OCI-LY3 (cell line): ENCODE data around the gene TBC1D5.
"Not testable (repeated sequence)": the region's sequence is repeated elsewhere in the genome, so short reads cannot be mapped to it uniquely, and the experiment has no call there.

Experiments
- H2AFZ ChIP-seq: fragments of 200-600, 300-600 bp; shearing (Covaris generic); 2 replicates; pipeline ENCODE4 v1.6.0; 2014; ENCODE audit warnings: antibody characterized with exemption, low read depth, low read length
- H3K27ac ChIP-seq: fragments of 200-600, 300-600 bp; sonication (generic); 2 replicates; pipeline ENCODE4 v1.5.1; 2014; ENCODE audit warnings: mild to moderate bottlenecking, low read length, moderate library complexity, mixed read lengths
- H3K27me3 ChIP-seq: fragments of 200-600, 300-600 bp; sonication (generic); 2 replicates; pipeline ENCODE4 v1.6.1; 2014; ENCODE audit warnings: low read depth, low read length, mixed read lengths
- H3K36me3 ChIP-seq: fragments of 200-600, 300-600 bp; sonication (generic); replicated peaks from 2 replicates; pipeline ENCODE3; 2014; ENCODE audit warnings: low read depth, low read length, mixed read lengths
- H3K4me1 ChIP-seq: fragments of 300-600, 200-600 bp; sonication (generic); 2 replicates; pipeline ENCODE4 v1.6.1; 2014; ENCODE audit warnings: low read length, mixed read lengths
- H3K4me2 ChIP-seq: fragments of 200-600, 300-600 bp; sonication (generic); 2 replicates; pipeline ENCODE4 v1.6.1; 2014; ENCODE audit warnings: low read length, mixed read lengths
- H3K4me3 ChIP-seq: fragments of 300-600, 200-600 bp; sonication (generic); 2 replicates; pipeline ENCODE4 v1.5.1; 2014; ENCODE audit warnings: antibody characterized with exemption, mild to moderate bottlenecking, low read length, moderate library complexity
- H3K79me2 ChIP-seq: fragments of 300-600, 200-600 bp; shearing (Covaris generic); 2 replicates; pipeline ENCODE4 v1.6.1; 2014; ENCODE audit warnings: mild to moderate bottlenecking, low read length, mixed read lengths
- H3K9ac ChIP-seq: fragments of 300-600, 200-600 bp; shearing (Covaris generic); 2 replicates; pipeline ENCODE4 v1.6.0; 2014; ENCODE audit warnings: mild to moderate bottlenecking, low read length, moderate library complexity
- H3K9me3 ChIP-seq: fragments of 200-600, 300-600 bp; shearing (Covaris generic); 2 replicates; pipeline ENCODE4 v1.6.1; 2014; ENCODE audit warnings: low read length, mixed read lengths; ENCODE audit not compliant: insufficient read depth
- H4K20me1 ChIP-seq: fragments of 200-600, 300-600 bp; sonication (generic); 2 replicates; pipeline ENCODE4 v1.6.1; 2016; ENCODE audit warnings: low read length, mixed read lengths; ENCODE audit not compliant: insufficient read depth
- CTCF ChIP-seq: fragments of 200-600, 300-600 bp; sonication (generic); IDR thresholded peaks from 2 replicates; pipeline ENCODE4 v1.5.1; 2014; ENCODE audit warnings: antibody characterized with exemption, low read length, low read depth
- EZH2phosphoT487 ChIP-seq: fragments of 200-600 bp; shearing (Covaris generic); IDR thresholded peaks from 2 replicates; pipeline ENCODE4 v1.6.1; 2018; ENCODE audit warnings: antibody characterized with exemption, mixed run types, low read depth

TBC1D5 gene

GRCh38 chr3:17730318-17730967 lies 12.0 kb downstream of the TBC1D5 start:
- TF ChIP-seq EZH2phosphoT487, result no peak
- no peak for TF ChIP-seq CTCF
- Histone ChIP-seq H4K20me1 (peaks cover 20% of the 10 kb centered on the region; the same call in 1 of the 2 replicates), H3K4me2 (no peak overlapping the region), H3K27me3 (no peaks in the 10 kb centered on the region), H3K9me3 (no peaks in the 10 kb centered on the region), H3K79me2 (peaks cover 17% of the 10 kb centered on the region), H3K4me1 (no peaks in the 10 kb centered on the region), H3K27ac (no peak overlapping the region), H3K9ac (no peak overlapping the region), H3K4me3 (no peak overlapping the region), H3K36me3 (peaks cover 34% of the 10 kb centered on the region), H2AFZ (no peak overlapping the region)

- Histone ChIP-seq H3K79me2 (peaks cover 5% of the 10 kb centered on the region), H3K27ac (no peak overlapping the region), H2AFZ (no peak overlapping the region), H3K9me3 (no peaks in the 10 kb centered on the region), H3K36me3 (peaks cover 36% of the 10 kb centered on the region), H3K9ac (no peak overlapping the region), H3K4me3 (no peak overlapping the region), H3K4me2 (no peak overlapping the region), H3K4me1 (no peaks in the 10 kb centered on the region), H4K20me1 (no peaks in the 10 kb centered on the region), H3K27me3 (no peaks in the 10 kb centered on the region)
- TF ChIP-seq EZH2phosphoT487 (no peak), CTCF (no peak)
Measured at GRCh38 chr3:17726313-17726712, 16.1 kb downstream of the TBC1D5 start.

- not testable (repeated sequence) for H3K4me3 ChIP-seq, H2AFZ ChIP-seq, H3K4me2 ChIP-seq, H3K27ac ChIP-seq, H3K79me2 ChIP-seq, H4K20me1 ChIP-seq, H3K9me3 ChIP-seq, H3K9ac ChIP-seq, H3K27me3 ChIP-seq, H3K4me1 ChIP-seq
- H3K36me3 ChIP-seq, result peaks cover 36% of the 10 kb centered on the region
Measured at GRCh38 chr3:17725844-17726243, 16.6 kb downstream of the TBC1D5 start.

GRCh38 chr3:17724948-17725347 lies 17.5 kb downstream of the TBC1D5 start:
- Histone ChIP-seq H3K79me2 (peaks cover 8% of the 10 kb centered on the region), H3K9ac (no peak overlapping the region), H4K20me1 (no peaks in the 10 kb centered on the region), H3K9me3 (no peaks in the 10 kb centered on the region), H3K27me3 (no peaks in the 10 kb centered on the region), H3K27ac (no peak overlapping the region), H3K4me3 (no peak overlapping the region), H2AFZ (no peak overlapping the region), H3K4me2 (no peak overlapping the region), H3K4me1 (no peaks in the 10 kb centered on the region), H3K36me3 (peaks cover 36% of the 10 kb centered on the region)
- TF ChIP-seq CTCF, result no peak
- no peak for TF ChIP-seq EZH2phosphoT487
